Measurements from ENCODE around the gene DHRS13.
A peak's percentile ranks its signal among the peaks of the same experiment; 100 is the strongest.

The DHRS13 gene

GRCh38 chr17:28912281-28912937, 9.5 kb upstream of the DHRS13 start:
- DNase-seq (ENCODE audit: low read depth): no peak
- H3K4me3 ChIP-seq (ENCODE audit: low read depth, low read length): no peak overlapping the region
- peak; percentile 40 for TF ChIP-seq CTCF (conservative IDR thresholded peaks at IDR 0.05; ENCODE audit: low read depth, low read length)

GRCh38 chr17:28911411-28912045, 8.6 kb upstream of the DHRS13 start:
- no peak overlapping the region for H3K4me3 ChIP-seq (ENCODE audit: low read depth, low read length)
- DNase-seq (ENCODE audit: low read depth): no peak
- no peak for TF ChIP-seq CTCF (conservative IDR thresholded peaks at IDR 0.05; ENCODE audit: low read depth, low read length)

GRCh38 chr17:28910534-28910933, 7.7 kb upstream of the DHRS13 start:
- no peak for TF ChIP-seq CTCF (conservative IDR thresholded peaks at IDR 0.05; ENCODE audit: low read depth, low read length)

GRCh38 chr17:28908640-28909167, 5.8 kb upstream of the DHRS13 start:
- TF ChIP-seq CTCF (conservative IDR thresholded peaks at IDR 0.05; ENCODE audit: low read depth, low read length): no peak
- peak; percentile 48 for DNase-seq (ENCODE audit: low read depth)

More at GRCh38 chr17:28910534-28910933, 7.7 kb upstream of the DHRS13 start:
- H3K4me3 ChIP-seq (ENCODE audit: low read depth, low read length): no peak overlapping the region
- DNase-seq (ENCODE audit: low read depth): no peak

GRCh38 chr17:28907709-28908475, 5.0 kb upstream of the DHRS13 start:
- TF ChIP-seq CTCF (conservative IDR thresholded peaks at IDR 0.05; ENCODE audit: low read depth, low read length): no peak
- no peak overlapping the region for H3K4me3 ChIP-seq (ENCODE audit: low read depth, low read length)
- DNase-seq (ENCODE audit: low read depth): no peak

More at GRCh38 chr17:28908640-28909167, 5.8 kb upstream of the DHRS13 start:
- H3K4me3 ChIP-seq (ENCODE audit: low read depth, low read length): no peak overlapping the region

- no peak overlapping the region for H3K4me3 ChIP-seq (ENCODE audit: low read depth, low read length)
- no peak for TF ChIP-seq CTCF (conservative IDR thresholded peaks at IDR 0.05; ENCODE audit: low read depth, low read length)
- DNase-seq (ENCODE audit: low read depth): no peak
Measured at GRCh38 chr17:28906706-28907438, 4.0 kb upstream of the DHRS13 start.

All from choroid plexus epithelial cell (primary cell).